Mucosa of descending colon (tissue), 3 donors: ENCODE measurements around the gene FHIT. TPM values are rescaled to one million over a fixed set of nuclear protein-coding genes. Genes with fewer than 3 reads are reported as not detected.
A peak's percentile ranks its signal among the peaks of the same experiment; 100 is the strongest.

Experiments
- ATAC-seq: fragments of 200-7000 bp; cut with Tn5 transposase; one replicate; pipeline ENCODE4 v1.9.1; 2020; ENCODE audit warnings: mild to moderate bottlenecking, moderate library complexity
- DNase-seq, 3 donors: peaks; one replicate each; pipeline ENCODE4 v3.0.0-alpha.2; 2020
- H3K36me3 ChIP-seq: fragments of 200-600 bp; one replicate; pipeline ENCODE4 v1.8.0; 2021; ENCODE audit warnings: low read depth, mild to moderate bottlenecking
- H3K4me1 ChIP-seq: fragments of 200-600 bp; one replicate; pipeline ENCODE4 v1.8.0; 2021; ENCODE audit warnings: low read depth, mild to moderate bottlenecking
- H3K4me3 ChIP-seq: fragments of 200-600 bp; one replicate; pipeline ENCODE4 v1.8.0; 2021; ENCODE audit warnings: mild to moderate bottlenecking
- H3K9me3 ChIP-seq: fragments of 200-600 bp; one replicate; pipeline ENCODE4 v1.8.0; 2021; ENCODE audit warnings: mild to moderate bottlenecking
- intact Hi-C, 2 donors: fragments of 100-400 bp; cut with DNase I in 1 of 2; cut with micrococcal nuclease in 1 of 2; formaldehyde crosslinking; loops; one replicate each; pipeline versions ENCODE4 v1.11.0 to v1.11.1; 2022; cut with DNase I, micrococcal nuclease
- total RNA-seq, 3 donors: library from RNA; stranded (reverse); fragmentation: NEBNext Ultra II Directional in 2 of 3; extraction: Animal tissue kit (Norgen Biotek cat#: 25700) in 2 of 3; gene quantifications; one replicate each; pipeline versions ENCODE4 v1.2.1 to v1.2.4, GENCODE V29; 2021 to 2023
- TF ChIP-seq, protein P1 (sequence below): fragments of 200-600 bp; IDR thresholded peaks from one replicate; pipeline ENCODE4 v1.8.0; 2022; ENCODE audit warnings: antibody characterized with exemption, mild to moderate bottlenecking
- donor health status: DM: no; HTN: no; CAD: no; lungs with moderate emphysema.
- donor health status: DM: no; HTN: no; CAD: no.
- donor health status: DM: no; HTN: yes; CAD: no.

FHIT gene
- total RNA-seq, 3 donors from 2014 or later = 8.9 to 20.7 (median 18.6) TPM

DNA sequence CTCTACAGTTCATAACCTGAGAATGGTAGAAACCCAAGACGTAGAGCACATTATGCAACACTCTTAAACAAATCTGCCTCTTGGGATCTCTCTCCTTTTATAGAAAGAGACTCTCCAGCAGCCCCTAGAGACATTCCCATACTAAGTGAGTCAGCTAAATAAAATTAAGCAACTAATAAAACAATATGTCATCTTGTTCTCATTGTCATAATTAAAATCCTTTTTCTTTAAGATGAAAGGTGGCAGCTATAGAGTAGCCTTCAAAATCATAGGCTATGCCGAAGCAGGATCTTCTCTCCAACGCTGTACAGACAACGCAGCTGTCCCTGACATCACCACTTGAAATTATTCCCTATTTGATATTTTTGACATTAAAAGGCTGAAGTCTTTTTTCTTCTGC, 790.0 kb downstream of the FHIT start:
- no peak overlapping the region for H3K4me3 ChIP-seq
- no peaks in the 10 kb centered on the region for H3K36me3 ChIP-seq
- intact Hi-C loops = no loop called here
- H3K9me3 ChIP-seq = no peaks in the 10 kb centered on the region
- ATAC-seq (no peak), DNase-seq (no peak)
- TF ChIP-seq, protein P1, sequence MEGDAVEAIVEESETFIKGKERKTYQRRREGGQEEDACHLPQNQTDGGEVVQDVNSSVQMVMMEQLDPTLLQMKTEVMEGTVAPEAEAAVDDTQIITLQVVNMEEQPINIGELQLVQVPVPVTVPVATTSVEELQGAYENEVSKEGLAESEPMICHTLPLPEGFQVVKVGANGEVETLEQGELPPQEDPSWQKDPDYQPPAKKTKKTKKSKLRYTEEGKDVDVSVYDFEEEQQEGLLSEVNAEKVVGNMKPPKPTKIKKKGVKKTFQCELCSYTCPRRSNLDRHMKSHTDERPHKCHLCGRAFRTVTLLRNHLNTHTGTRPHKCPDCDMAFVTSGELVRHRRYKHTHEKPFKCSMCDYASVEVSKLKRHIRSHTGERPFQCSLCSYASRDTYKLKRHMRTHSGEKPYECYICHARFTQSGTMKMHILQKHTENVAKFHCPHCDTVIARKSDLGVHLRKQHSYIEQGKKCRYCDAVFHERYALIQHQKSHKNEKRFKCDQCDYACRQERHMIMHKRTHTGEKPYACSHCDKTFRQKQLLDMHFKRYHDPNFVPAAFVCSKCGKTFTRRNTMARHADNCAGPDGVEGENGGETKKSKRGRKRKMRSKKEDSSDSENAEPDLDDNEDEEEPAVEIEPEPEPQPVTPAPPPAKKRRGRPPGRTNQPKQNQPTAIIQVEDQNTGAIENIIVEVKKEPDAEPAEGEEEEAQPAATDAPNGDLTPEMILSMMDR = no peak
- no peaks in the 10 kb centered on the region for H3K4me1 ChIP-seq

DNA sequence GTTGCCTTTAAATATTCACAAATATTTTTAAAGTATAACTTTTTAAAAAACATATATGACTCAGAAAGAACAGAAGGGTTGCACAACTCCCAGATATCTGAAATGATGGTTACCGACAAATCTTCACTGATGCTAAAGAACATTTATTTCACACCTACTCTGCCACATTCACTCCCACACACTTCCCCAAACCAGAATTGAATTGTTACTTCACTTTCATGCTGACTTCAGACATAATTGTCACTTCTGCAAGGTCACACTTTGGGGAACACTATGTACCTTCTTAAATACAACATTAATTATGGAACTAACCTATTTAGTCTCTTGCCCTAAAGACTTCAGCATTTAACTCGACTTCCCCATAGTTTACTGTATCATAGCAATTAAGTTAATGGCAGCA, 795.1 kb downstream of the FHIT start:
- Histone ChIP-seq H3K36me3 (no peaks in the 10 kb centered on the region), H3K9me3 (no peaks in the 10 kb centered on the region), H3K4me1 (no peaks in the 10 kb centered on the region), H3K4me3 (no peak overlapping the region)
- intact Hi-C loops = no loop called here
- TF ChIP-seq, protein P1 = no peak
- DNase-seq = no peak
- no peak for ATAC-seq

DNA sequence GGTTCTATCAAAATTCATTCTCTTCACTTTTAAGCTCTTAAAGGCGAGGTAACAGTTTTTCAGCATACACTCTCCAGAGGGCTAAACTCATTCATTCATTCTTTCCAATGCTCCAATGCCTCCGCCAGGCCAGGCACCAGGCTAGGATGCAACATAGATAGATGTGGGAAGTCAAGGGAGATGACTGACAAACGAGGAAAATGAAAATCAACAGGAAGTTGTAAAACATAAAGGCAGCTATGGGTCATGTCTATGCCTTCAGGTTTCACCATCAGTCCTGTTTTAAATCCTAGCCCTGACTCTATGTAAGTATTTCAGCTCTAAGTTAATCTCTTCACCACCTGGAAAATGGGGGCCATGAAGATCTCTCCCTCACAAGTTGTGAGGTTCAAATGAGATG, 797.9 kb downstream of the FHIT start:
- H3K4me3 ChIP-seq = no peak overlapping the region
- no peaks in the 10 kb centered on the region for H3K9me3 ChIP-seq
- H3K4me1 ChIP-seq = no peaks in the 10 kb centered on the region
- intact Hi-C loops = no loop called here
- H3K36me3 ChIP-seq = no peaks in the 10 kb centered on the region
- DNase-seq = no peak
- TF ChIP-seq, protein P1 = no peak
- peak; percentile 53 for ATAC-seq

DNA sequence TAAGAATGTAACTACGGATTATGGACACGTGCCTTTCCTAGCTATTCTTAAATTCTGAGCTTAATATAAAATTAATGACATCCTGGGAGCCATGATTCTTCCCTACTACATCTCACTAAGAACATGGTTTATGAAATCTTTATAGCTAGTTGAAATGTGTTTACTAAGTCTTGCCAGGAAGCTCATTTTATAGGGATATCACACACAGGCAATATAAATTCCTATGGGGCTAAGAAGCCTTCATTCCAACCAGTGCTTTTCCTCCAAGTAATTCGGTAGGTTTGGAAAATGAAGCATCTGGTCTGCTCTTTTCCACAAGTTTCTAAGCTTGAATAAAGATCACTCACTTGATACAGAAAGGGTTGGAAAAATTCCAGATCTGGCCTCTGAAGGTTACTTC, 802.6 kb downstream of the FHIT start:
- TF ChIP-seq, protein P1 = no peak
- no peaks in the 10 kb centered on the region for H3K9me3 ChIP-seq
- intact Hi-C loops = no loop called here

DNA sequence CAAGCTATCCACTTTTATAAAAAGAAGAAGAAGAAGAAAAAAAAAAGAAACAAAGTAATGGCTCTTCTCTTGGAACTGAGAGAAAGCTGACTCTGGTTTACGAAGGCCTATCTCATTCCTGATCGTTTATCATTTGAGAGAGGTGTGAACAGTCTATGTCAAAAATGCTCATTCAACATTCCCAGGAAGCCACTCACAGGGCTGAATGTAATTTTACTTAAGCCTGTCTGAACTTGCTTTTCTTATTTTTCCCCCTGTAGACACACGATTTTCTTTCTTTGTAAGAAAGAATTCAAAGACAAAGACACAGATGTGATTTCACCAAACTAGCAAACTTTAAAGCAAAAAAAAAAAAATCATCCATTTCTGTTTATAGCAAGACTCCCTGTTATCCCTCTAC, 805.8 kb downstream of the FHIT start:
- no peaks in the 10 kb centered on the region for H3K36me3 ChIP-seq
- H3K9me3 ChIP-seq = no peaks in the 10 kb centered on the region
- H3K4me3 ChIP-seq = no peak overlapping the region
- ATAC-seq = no peak
- no peak for DNase-seq
- TF ChIP-seq, protein P1 = no peak
- H3K4me1 ChIP-seq = no peaks in the 10 kb centered on the region
- intact Hi-C loops = no loop called here

More for the DNA sequence above, 802.6 kb downstream of the FHIT start:
- Histone ChIP-seq H3K4me1 (no peaks in the 10 kb centered on the region), H3K4me3 (no peak overlapping the region), H3K36me3 (no peaks in the 10 kb centered on the region)
- DNase-seq (no peak), ATAC-seq (peak; percentile 67)

DNA sequence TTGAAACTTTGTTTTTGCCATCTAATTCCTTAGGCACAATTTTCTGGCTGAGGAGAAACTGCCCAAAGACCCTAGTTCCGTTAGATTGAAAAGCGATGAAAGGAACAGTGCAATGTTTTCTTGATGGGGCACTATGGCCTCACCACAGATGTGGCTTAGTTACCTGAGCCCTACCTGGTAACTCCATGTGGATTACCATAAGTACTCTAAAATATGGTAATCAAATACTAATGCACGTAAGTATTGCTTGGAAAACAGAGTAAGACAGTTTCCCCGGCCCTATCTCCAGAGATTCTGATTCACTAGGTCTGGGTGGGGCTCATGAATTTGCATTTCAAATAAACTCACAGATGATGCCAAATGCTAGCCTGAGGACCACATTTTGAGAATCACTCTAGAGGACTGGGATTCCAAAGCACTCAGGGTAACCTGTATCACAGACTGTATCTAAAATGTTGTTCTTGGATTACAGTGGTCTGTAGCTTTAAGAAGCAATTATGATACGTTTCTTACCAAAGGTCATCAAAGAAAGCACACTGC, 806.3 kb downstream of the FHIT start:
- H3K36me3 ChIP-seq = no peaks in the 10 kb centered on the region
- TF ChIP-seq, protein P1 = no peak
- ATAC-seq (no peak), DNase-seq (no peak)
- no peaks in the 10 kb centered on the region for H3K4me1 ChIP-seq
- intact Hi-C loops = no loop called here
- H3K9me3 ChIP-seq = no peaks in the 10 kb centered on the region
- H3K4me3 ChIP-seq = no peak overlapping the region
